Ectodermal cell (in vitro differentiated cells): ENCODE results near the gene COQ7. TPM values are rescaled to one million over a fixed set of nuclear protein-coding genes. Genes with fewer than 3 reads are reported as not detected.

Experiments
- H3K27ac ChIP-seq: 2 replicates; pipeline ENCODE4 v1.7.0; 2013; ENCODE audit warnings: mild to moderate bottlenecking, low read depth, low read length; ENCODE audit not compliant: insufficient read depth, poor library complexity, severe bottlenecking
- H3K27me3 ChIP-seq: 2 replicates; pipeline ENCODE4 v1.7.0; 2013; ENCODE audit warnings: mild to moderate bottlenecking, low read length; ENCODE audit not compliant: insufficient read depth, control insufficient read depth, poor library complexity, severe bottlenecking
- H3K36me3 ChIP-seq: one replicate; pipeline ENCODE4 v1.7.0; 2013; ENCODE audit warnings: low read length; ENCODE audit not compliant: control insufficient read depth, insufficient read depth
- H3K4me1 ChIP-seq: one replicate; pipeline ENCODE4 v1.7.0; 2013; ENCODE audit warnings: low read length; ENCODE audit not compliant: control insufficient read depth, insufficient read depth
- H3K4me3 ChIP-seq: 2 replicates; pipeline ENCODE4 v1.7.0; 2013; ENCODE audit warnings: low read depth, low read length, control low read depth; ENCODE audit not compliant: insufficient read depth
- H3K9me3 ChIP-seq: 2 replicates; pipeline ENCODE4 v1.7.0; 2013; ENCODE audit warnings: mild to moderate bottlenecking, low read length, moderate library complexity; ENCODE audit not compliant: control insufficient read depth
- WGBS, 2 experiments: methylation state at CpG; one replicate each; pipeline ENCODE4 v1.1.7; 2013; ENCODE audit warnings: missing lambda C conversion rate in 2 of 2; 5-methylcytosine and 5-hydroxymethylcytosine counted together
- polyA plus RNA-seq, 4 experiments: library from polyadenylated mRNA; stranded (reverse); fragments of 50-300 nt; gene quantifications; one replicate each; pipeline ENCODE4 v1.2.3, GENCODE V29; 2013

Gene COQ7
- polyA plus RNA-seq (2013, experiment 1 of 4) = 16.3 TPM
- 19.0 TPM for polyA plus RNA-seq (2013, experiment 2 of 4)
- polyA plus RNA-seq (2013, experiment 3 of 4) = 15.6 TPM
- polyA plus RNA-seq (2013, experiment 4 of 4) = 16.4 TPM

DNA sequence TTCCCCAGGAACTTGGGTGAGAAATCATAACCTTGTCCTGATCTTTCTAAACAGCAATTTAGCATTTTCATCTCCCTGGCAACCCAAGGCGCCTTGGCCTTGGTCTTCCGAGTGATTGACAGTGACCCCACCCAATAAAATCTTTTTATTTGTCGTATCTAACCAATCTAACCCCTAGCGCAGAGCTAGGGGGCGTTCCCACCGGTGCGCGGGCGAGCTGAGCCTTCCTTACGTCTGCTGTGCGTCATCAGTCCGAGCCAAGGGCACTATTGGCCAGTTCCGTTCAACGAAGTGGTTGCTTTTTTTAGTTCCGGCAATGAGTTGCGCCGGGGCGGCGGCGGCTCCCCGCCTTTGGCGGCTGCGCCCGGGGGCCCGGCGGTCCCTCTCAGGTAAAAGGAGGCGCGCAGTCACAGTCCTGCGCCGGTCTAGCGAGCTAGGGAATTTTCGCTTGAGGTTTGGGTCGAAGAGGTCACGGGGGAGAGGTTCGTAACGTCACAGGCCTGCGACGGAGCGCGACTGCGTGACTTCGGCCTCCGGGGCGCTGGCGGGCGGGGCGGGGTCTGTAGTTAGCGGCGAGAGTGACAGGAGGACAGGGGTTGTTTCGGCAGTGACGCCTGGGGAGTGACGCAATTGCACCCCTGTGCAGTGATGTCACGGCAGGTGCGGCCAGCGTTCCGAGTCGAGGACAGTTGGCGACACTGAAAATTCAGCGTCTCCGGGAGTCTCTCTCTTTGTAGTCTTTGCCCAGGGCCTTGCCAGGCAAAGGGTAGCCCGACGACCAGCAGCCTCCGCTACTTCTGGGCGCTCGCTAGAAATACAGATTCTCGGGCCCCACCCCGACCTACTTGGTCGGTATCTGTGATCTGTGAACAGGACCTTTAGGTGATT is at the start of gene COQ7:
TSS of gene COQ7 (plus strand) at position 266 of the 888 bp plus-strand sequence. CDS start at position 317, 51 bp downstream.
- H3K4me1 ChIP-seq = no peaks in the 10 kb centered on the region
- 0 to 1% methylated on average over 68 of the region's 68 CpGs for WGBS, 2 experiments
- peak within 1 kb of the TSS; percentile 97 for H3K27ac ChIP-seq
- H3K4me3 ChIP-seq = peak within 1 kb of the TSS; percentile 67
- H3K27me3 ChIP-seq = no peaks in the 10 kb centered on the region
- no peaks in the 10 kb centered on the region for H3K36me3 ChIP-seq
- H3K9me3 ChIP-seq = no peaks in the 10 kb centered on the region

- H3K9me3 ChIP-seq = no peaks in the 10 kb centered on the region
- WGBS, 2 experiments = 90 to 99% methylated on average over 4 of the region's 4 CpGs
- H3K4me3 ChIP-seq = no peak overlapping the region
- no peak overlapping the region for H3K27ac ChIP-seq
- H3K4me1 ChIP-seq = no peaks in the 10 kb centered on the region
- peaks cover 14% of the 10 kb centered on the region for H3K36me3 ChIP-seq
- H3K27me3 ChIP-seq = no peaks in the 10 kb centered on the region
Measured at GRCh38 chr16:19020689-19021088, 46.7 kb upstream of the COQ7 start.

- WGBS, 2 experiments = 91 to 92% methylated on average over 4 of the region's 4 CpGs
- Histone ChIP-seq H3K27me3 (no peaks in the 10 kb centered on the region), H3K27ac (no peak overlapping the region), H3K9me3 (no peaks in the 10 kb centered on the region), H3K36me3 (peaks cover 14% of the 10 kb centered on the region), H3K4me3 (no peak overlapping the region), H3K4me1 (no peaks in the 10 kb centered on the region)
Measured at GRCh38 chr16:19021747-19022146, 45.7 kb upstream of the COQ7 start.

DNA sequence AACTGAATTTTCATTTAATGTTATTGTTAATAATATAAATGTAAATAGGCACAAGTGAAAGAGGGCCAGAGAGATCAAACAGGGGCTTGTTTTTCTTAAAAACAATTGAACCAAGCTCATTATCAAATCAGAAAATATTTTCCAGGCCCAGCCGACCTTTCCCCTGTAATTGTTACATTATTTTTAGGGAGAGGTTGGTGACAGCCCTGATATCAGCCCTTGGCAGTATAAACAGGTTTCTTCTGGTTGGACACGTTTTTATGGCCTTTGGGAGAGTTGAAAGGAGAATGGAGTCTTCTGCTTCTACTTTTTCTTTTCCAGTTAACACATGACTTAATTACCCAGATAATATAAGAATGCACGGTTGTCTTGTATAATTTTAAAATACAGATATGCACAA is 40.0 kb upstream of the COQ7 start:
- no peaks in the 10 kb centered on the region for H3K9me3 ChIP-seq
- H3K36me3 ChIP-seq = peaks cover 5% of the 10 kb centered on the region
- H3K4me3 ChIP-seq = no peak overlapping the region
- WGBS, 2 experiments = 86 to 95% methylated on average over 1 to 2 of the region's 3 CpGs
- H3K27ac ChIP-seq = no peak overlapping the region
- no peaks in the 10 kb centered on the region for H3K4me1 ChIP-seq
- H3K27me3 ChIP-seq = no peaks in the 10 kb centered on the region

DNA sequence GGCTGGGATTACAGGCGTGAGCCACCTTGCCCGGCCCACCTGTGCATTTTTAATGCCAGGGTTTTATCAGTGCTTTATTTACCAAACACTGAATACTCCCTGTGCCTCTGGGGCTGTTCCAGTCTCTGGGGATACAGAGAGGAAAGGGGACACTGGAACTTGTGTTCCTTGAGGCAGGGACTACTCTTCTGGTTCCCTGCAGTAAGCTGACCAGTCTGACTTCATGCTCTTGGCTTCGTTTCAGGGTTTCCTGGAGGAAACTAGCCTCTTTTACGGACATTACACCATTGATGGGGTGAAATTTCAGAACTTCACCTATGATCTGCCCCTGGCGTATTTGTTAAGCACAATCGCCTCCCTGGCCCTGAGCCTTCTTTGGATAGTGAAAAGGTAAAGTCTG is 37.4 kb upstream of the COQ7 start:
- no peak overlapping the region for H3K27ac ChIP-seq
- H3K27me3 ChIP-seq = no peaks in the 10 kb centered on the region
- WGBS, 2 experiments = 93 to 96% methylated on average over 6 of the region's 6 CpGs
- no peaks in the 10 kb centered on the region for H3K9me3 ChIP-seq
- no peaks in the 10 kb centered on the region for H3K36me3 ChIP-seq
- H3K4me3 ChIP-seq = no peak overlapping the region
- no peaks in the 10 kb centered on the region for H3K4me1 ChIP-seq

GRCh38 chr16:19031738-19032137 is 35.7 kb upstream of the COQ7 start:
- H3K4me1 ChIP-seq = no peaks in the 10 kb centered on the region
- no peaks in the 10 kb centered on the region for H3K36me3 ChIP-seq
- H3K9me3 ChIP-seq = no peaks in the 10 kb centered on the region
- no peak overlapping the region for H3K27ac ChIP-seq
- H3K4me3 ChIP-seq = no peak overlapping the region
- WGBS, 2 experiments = 72 to 73% methylated on average over 4 of the region's 4 CpGs
- H3K27me3 ChIP-seq = no peaks in the 10 kb centered on the region

- Histone ChIP-seq H3K27me3 (no peaks in the 10 kb centered on the region), H3K36me3 (no peaks in the 10 kb centered on the region), H3K4me1 (no peaks in the 10 kb centered on the region), H3K27ac (no peak overlapping the region), H3K4me3 (no peak overlapping the region), H3K9me3 (no peaks in the 10 kb centered on the region)
- 90 to 94% methylated on average over 1 of the region's 1 CpG for WGBS, 2 experiments
Measured at GRCh38 chr16:19033761-19034160, 33.7 kb upstream of the COQ7 start.

GRCh38 chr16:19040400-19040799 is 27.0 kb upstream of the COQ7 start:
- Histone ChIP-seq H3K27ac (no peak overlapping the region), H3K4me1 (no peaks in the 10 kb centered on the region), H3K4me3 (no peak overlapping the region), H3K9me3 (no peaks in the 10 kb centered on the region), H3K36me3 (no peaks in the 10 kb centered on the region), H3K27me3 (no peaks in the 10 kb centered on the region)
- WGBS, 2 experiments = 96 to 99% methylated on average over 2 of the region's 2 CpGs

GRCh38 chr16:19044769-19045168 is 22.6 kb upstream of the COQ7 start:
- no peaks in the 10 kb centered on the region for H3K4me1 ChIP-seq
- no peaks in the 10 kb centered on the region for H3K9me3 ChIP-seq
- H3K36me3 ChIP-seq = peaks cover 5% of the 10 kb centered on the region
- no peak overlapping the region for H3K4me3 ChIP-seq
- H3K27ac ChIP-seq = no peak overlapping the region
- 97 to 99% methylated on average over 11 of the region's 11 CpGs for WGBS, 2 experiments
- H3K27me3 ChIP-seq = no peaks in the 10 kb centered on the region

DNA sequence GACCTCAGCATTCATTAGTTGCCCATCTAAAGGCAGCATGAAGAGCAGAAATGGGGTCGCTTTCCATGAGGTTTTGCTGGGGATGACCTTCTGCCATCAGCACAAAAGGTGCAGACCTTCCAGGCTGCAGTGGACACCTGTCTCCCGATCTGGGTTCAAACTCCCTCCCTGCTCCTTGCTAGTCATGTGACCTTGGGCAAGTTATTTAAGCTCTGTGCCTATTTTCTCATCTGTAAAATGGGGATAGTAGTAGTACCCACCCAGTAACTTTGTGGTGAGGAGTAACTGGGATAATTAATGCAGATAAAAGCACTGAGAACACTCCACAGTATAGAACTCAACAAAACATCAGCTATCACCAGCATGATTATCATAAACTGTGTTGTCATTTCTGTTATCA is 21.4 kb upstream of the COQ7 start:
- WGBS, 2 experiments = 96 to 98% methylated on average over 2 of the region's 2 CpGs
- no peak overlapping the region for H3K27ac ChIP-seq
- no peaks in the 10 kb centered on the region for H3K27me3 ChIP-seq
- H3K36me3 ChIP-seq = peaks cover 5% of the 10 kb centered on the region
- H3K4me1 ChIP-seq = no peaks in the 10 kb centered on the region
- H3K4me3 ChIP-seq = no peak overlapping the region
- H3K9me3 ChIP-seq = no peaks in the 10 kb centered on the region
